Superior temporal gyrus (tissue), 1 donor: ENCODE measurements around the gene FOXJ3.

Experiments used
- DNase-seq: peaks from one replicate; pipeline ENCODE4 v3.0.0-alpha.2; 2016; ENCODE audit errors: extremely low spot score

Gene FOXJ3

DNA sequence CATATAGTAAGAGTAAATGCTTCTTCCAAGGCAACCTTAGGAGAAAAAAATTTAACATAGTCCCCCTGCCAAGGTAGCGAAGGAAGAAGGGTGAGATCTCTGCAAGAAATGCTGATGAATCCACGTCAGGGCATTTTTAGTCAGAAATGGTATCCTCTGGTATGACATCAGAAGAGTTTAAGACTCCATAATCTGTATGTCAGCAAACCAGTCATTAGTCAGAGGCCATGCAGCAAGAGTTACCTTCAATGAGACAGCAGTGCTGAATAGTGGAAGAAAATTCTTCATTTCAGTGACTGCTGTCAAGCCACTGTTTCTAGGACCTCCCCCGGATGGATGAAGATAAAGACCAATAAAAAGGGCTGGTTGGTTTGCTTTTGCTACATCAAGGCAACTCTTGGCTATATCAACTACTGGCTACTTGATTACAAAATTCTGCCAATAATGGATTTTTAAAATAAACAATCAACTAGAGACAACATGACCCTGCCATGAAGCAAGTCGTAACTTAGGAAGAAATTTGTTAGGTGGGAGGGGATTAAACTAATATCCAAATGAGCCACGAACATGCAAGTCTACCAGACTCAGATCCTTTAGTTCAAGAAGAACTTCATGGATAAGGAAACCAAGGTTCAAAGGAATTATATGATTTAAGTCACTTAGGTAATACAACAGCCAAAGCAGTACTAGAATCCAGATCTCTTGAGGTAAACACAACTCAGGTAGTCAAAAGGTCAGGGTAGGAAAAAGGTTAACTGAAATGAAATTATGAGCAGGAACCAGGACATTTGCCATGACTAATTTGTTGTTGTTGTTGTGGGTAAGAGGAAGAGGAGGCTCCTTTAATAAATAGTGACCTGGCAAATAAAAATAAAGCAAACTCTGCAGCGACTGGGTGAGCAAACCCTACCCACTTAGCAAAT lies 144.8 kb downstream of the FOXJ3 start:
- no peak for DNase-seq

DNA sequence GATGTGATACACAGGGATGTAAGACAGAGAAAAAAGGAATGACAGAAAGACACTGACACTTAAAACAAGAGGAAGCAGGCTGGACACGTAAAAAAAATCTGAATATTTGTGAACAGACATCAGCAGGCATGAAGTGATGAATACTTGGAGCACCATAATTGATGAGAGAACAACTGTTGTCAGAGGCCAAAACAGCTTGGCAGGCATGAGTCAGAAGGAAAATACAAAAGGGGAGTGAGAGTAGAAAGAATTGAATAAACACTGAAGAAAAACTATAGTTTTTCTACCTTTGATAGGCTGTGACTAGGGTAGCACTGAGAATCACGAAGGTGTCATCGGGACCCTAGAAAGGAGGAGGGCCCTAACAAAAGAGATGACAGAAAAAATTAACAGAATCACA lies 148.9 kb downstream of the FOXJ3 start:
- DNase-seq, result no peak

DNA sequence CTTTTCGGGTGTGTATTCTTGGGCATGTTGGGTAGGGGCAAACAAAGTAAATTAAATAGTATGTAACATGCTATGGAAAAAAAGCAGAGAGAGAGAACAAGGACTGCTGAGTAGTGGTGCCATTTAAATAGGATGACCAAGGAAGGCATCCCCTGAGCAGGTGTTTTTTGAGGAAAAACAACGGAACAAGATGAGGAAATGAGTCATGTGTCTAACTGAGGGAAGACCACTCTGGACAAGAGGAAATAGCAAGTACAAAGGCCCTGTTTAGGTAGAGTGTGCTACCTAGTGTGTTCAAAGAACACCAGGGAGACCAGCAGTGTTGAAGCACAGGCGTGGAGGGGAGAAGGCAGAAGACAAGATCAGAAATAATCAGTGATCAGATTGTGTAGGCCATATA lies 150.4 kb downstream of the FOXJ3 start:
- no peak for DNase-seq

DNA sequence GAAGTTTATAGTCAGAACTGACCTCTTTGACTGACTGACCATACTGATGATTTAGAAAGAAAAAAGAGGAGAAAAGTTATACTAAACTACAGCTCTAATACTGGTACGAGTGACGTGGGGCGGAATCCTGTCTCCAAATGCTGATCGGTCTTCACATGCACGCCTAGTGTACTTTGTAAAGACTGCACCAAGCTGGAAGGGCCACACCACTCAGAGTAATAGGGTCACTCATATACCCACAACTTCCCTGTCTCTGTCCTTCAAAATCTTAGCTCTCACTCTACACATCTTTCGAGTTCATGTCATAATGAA lies 151.1 kb downstream of the FOXJ3 start:
- DNase-seq, result no peak

DNA sequence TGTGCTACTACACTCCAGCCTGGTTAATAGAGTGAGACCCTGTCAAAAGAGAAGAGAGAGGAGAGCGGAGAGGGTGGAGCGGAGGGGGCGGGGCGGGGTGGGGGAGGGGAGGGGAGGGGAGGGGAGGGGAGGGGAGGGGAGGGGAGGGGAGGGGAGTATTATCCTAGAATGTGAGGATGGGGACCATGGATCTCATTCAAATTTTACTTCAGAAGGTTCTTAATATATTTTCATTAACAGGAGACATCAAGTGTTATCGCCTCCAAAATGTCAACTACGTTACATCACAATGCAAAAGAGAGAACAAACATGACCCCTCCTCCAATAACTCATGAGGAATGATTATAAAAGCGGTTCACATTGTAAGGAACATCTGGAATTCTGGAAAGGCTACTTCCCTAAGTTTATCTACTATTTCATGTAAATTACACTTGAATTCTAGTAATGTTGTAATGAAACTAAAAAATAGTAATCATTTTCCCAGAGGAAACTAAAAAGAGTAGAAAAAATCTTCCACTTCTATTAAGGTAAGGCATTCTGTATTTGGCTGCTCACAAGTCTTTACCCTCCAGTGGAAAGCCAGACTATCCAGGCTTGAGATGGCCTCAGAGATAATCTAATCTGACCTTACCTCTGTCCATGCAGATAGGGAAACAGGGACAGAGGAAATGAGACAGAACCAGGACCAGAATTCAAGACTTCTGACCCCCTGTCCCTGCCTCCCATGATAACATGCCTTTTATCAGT lies 151.7 kb downstream of the FOXJ3 start:
- DNase-seq, result no peak

DNA sequence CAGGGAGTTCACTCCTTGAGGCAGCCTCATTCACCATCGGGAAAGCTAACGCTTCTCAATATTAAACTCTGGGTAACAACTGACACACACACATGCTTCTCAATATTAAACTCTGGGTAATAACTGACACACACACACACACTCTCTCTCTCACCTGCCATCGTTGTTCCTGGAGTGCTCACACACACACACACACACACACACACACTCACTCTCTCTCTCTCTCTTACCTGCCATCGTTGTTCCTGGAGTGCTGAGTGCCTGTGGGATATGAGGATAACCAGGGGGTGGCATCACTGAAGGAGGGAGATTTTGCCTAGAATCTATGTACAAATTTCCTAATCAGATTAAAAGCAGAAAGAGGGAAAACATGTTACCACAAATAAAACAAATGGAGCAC lies 153.3 kb downstream of the FOXJ3 start:
- no peak for DNase-seq

DNA sequence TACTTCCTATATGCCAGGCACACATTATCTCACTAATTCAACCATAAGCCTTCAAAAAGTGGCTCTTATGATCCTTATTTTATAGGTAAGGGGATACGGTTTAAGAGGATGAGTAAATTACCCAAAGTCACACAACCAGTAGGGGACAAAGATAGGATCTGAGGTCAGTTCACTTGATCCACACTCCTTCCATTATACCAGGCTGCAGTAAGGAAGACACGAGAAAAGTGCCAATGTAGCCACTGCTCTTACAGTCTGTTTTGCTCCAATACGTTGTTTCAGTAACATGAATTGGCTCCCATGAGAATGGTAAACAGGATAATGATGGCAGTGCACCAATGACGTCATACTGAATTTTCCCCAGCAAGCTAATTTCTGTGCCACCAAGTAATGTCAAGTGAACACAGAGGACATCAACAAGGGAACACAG lies 155.1 kb downstream of the FOXJ3 start:
- DNase-seq, result no peak

DNA sequence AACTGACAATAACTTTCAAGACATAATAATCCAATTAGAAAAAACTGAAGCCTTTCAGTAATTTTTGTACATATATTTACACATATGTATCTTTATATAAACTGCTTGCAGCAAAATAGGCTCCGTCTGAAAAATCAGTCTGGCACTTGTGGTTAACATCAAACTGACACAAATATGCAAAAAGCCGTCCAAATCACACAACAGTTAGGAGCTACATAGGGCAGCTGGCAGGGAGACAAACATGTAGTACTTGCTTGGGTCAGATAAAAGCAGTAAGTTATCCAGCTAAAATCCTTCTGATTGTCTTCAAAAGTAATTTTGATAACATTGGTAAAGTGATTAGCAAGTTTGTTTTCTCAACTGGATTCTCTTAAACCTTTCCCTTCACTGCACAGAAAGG lies 155.8 kb downstream of the FOXJ3 start:
- no peak for DNase-seq

DNA sequence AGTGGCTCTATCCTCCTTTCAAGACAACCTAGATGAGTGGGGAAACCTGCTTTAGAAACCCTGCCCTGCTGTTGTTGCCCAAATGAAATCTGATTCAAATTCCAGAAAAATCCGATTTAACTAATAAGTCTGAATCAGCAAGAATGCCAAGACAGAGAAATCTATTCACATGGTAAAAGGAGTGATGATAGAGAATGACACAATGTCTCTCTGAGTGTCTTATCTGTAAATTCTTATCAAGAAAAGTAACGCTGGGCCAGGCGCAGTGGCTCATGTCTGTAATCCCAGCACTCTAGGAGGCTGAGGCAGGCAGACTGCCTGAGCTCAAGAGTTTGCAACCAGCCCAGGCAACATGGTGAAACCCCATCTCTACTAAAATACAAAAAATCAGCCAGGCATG lies 156.8 kb downstream of the FOXJ3 start:
- no peak for DNase-seq

DNA sequence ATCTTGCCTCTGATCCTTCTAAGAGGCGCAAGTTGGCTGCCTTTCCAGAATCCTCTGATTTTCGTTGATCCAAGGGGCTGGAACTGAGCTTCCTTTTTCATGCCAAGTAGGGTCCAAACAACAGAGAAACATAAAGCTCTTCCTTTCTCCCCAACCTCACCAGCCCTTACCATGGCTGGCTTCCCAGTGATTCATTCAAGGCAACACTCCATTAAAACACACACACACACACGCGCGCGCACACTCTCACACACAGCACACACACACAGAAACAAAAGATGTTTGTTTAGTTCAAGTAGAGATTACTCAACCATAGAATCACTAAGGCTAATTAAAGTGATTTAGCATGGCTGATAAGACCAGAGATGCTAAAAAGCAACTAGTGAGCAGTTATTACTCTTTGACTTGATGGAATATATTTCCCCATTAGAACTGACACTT lies 157.5 kb downstream of the FOXJ3 start:
- DNase-seq, result peak; percentile 73

DNA sequence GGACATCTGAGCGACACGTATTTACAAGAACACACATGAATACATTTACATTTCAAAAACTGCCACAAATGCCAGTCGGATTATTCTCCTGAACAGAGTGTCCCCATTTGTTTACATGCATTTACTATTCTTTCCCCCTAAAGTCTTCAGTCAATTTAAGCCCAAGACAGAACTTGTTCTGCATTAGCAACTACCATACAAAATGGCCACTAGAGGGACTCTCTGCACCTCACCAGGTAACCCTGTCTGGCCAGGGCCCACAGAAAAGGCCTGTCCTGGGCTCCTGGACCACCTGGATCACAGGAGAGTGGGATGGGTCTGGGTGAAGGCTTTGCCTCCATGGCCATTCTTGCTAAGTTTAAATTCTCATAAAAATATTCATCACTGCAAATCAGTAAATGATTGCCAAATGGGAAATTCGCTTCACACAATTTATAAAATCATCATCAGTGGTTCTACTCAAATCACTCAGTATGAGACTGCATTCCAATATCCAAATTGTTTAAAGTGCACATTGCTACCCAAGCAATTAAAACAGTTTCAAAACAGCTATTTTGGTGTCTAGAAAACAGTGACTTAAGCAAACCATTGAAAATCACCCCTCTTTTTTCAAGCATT lies 158.0 kb downstream of the FOXJ3 start:
- peak; percentile 83 for DNase-seq

DNA sequence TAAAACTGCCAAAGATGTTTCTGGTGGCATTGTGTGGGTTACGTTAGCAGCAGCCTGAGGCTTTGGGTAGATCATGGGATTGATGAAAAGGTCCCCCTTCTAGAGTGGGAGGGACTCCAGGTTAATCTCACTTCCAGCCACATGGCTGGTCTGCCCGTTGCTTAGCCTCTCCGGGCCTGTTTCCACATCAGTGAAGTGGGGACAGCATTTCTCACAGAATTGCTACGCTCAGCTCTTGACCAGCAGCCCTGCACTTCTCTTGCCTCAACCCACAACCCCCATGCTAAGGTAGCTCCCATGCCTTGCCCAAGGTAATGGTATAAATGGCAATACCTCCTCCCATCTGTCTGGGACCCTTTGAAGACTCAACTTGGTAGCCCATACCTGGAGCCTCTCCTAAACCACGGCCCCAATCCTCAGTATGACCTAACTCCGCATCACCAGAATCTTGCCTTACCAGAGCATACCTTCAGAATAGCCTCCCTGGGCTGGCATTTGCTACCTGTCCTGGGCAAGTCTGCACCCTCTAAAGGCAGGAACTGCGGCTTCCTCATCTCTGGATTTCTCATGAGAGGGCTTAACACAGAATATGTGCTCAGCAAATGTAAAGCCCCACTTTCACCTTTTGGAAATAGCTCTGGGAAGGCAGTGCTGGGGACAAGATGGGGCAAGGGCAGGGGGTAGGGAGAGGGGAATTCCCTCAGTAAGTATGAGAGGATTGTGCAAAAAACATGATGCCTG lies 159.6 kb downstream of the FOXJ3 start:
- no peak for DNase-seq

DNA sequence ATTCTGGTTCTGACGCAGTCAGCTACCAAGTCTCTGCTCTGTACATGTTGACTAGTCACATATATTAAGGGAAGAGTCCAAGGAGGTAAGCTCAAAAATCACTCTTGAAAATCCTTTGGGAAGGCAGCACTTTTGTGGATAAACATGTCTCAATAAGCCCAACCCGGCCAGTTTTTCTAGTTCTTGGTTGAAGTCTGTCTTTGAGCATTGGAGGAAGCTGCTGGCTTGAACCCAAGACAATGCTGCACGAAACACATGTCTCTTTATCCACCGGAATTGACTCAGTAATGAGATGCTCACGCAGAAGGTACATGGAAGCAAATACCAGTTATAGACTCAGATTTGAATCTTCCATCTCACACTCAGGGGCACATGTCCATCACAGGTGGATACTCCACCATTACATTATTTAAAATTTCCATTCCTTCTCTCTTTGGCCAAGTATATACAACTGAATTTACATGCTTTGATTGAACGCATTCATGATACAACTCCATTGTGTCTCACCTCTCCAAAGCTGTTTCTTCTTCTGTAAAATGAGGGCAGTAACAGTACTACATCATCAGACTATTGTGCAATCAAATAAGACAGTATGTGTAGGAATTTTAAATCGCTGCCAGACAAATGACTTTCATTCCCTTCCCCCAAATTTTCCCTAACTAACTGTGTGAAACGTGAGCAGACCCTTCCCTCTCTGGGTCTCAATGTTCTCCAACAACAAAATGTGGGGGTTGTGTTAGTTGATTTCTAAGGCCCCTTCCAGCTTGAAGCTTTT lies 160.9 kb downstream of the FOXJ3 start:
- peak; percentile 38 for DNase-seq

DNA sequence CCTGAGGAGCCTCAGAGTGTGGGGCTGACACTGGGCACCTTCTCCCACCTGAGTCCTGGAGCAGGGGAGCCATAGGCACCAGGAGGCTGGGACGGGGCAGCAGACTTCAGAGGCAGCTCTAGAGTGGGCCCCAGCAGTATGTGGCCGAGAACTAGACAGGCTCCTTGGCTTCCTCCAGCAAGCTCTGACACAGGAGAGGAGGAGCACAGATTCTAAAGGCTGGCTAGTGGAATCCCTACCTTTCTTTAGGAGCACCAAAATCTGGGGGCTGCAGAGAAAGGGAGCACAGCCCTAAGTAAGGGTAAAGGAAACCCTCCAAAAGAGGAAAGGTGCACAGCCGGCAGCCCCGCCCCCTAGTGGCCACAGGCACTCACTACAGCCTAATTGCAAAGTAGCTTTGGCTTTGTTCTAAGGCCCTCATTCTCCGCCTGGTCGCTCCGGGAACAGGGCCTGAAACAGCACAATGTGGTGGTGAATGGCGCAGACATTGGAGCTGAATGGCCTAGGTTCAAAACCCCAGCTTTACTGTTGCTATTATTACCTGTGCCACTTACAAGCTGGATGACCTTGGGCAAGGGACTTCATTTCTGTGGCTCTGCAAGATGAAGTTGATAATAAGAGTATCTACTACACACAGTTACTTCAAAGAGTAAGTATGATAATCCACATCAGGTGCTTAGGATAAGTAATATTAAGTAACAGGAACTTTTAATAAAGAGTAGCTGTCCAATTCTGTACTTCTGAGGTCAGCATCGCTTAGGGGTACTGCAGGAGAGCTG lies 161.7 kb downstream of the FOXJ3 start:
- DNase-seq, result peak; percentile 82

DNA sequence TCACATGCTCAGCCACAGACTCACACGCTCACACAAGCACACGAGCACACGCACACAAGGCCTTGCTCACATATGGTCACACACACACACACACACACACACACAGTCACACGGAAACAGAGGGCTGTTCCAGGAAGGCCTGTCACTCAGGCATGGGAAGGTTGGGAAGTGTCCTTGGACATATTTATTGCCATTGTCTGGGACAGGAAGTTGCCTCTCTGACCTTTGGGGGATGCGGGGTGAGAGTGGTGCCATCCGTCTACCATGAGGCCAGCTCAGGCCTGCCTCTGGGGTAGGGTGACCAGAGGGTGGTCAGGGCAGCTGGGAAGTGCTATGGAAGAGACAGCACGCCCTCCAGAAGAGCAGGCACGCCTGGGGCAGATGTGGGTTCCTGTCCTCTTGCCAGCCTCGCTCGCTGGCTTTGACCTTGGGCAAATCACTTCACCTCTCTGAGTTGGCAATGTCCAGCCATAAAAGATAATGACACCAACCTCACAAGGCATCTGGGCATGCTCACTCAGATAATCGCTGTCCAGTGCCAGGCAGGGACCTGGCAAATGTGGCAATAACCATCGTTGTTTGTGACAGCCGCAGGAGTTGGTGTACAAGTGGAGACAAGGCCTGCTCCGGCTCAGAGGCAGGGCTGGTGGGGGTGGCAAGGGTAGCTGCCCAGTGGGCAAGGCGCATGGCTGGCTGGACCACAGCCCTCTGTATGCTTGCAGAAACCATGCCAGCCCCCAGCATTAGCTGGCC lies 162.5 kb downstream of the FOXJ3 start:
- DNase-seq, result no peak

DNA sequence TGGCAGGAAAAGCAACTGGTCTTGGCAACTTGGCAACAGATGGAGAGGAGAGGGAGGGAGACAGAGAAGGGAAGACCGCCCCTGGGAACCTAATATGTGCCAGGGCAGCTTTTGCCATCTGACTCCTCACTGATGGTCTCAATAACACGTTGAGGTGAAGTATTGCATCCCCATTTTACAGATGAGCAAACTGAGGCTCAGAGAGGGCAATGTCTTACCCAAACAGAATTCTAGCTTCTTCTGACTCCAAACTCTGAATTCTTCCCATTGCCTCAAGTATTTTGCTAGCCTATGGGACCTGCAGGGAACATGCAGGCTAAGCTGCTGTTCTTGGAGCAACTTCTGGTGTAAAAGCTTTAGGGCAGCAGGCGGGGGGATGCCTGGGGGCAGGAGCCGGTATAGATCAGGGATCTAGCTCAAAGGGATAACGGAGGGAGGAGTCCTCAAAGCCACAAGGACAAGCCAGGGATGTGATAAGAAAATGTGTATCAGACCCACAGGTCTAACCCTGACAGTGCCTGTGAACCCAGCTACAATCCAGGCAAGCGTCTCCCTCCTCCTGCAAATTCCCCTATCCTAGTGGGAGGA lies 163.3 kb downstream of the FOXJ3 start:
- DNase-seq, result no peak

DNA sequence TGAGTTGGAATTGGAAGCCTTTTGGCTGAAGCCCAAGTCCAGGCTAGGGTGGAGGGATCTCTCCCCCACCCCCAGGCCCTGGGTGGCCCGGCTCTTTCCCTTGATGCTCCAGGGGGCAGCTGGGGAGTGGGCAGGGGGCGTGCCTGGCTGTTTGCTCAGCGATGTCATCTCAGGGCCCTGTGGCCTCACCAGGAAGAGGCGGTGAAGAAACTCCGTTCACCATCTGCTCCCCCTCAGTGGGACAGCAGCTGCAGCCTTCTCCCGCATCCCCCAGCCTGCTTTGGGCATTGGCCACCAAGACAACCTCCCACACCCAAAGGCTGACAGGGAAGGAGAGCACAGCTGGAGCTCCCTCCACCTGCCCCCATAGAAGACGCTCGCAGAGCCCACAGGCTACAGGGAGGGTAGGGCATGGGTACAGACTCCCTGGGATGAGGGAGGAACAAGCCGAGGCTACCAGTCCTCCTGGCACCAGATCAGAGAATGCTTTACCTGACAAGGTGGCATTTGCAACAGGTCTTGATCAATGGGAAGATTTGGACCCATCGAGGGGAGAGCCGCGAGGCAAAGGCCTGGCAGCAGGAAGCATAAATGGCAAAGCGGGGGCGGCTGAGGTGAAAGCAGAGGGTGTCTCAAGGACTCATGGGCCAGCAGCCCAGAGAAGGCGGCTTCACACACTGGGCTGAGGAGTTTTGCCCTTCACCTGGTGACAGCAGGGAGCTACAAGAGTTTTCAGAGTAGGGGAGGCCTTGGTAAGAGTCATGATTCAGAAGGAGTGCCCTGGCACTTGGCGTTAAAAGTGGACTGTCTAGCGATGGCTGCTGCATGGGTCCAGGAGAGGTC lies 164.0 kb downstream of the FOXJ3 start:
- DNase-seq, result no peak

DNA sequence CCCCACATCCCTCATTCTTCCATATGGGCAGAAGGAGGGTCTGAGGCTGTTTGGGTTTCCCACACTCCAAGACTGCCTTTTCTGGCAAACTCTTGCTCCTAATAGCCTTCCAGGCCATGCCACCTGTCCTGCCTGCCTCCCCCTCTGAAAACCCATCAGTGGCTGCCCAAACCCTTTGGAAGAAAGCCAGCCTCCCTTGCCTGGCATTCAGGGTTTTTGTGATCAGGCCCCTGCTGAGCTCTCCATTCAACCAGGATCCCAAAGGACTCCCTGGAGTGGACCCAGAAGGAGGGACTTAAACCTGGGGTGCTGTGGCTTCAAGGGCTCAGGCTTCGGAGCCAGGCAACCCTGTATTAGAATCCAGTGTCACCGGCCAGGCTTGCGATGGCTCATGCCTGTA lies 166.3 kb downstream of the FOXJ3 start:
- DNase-seq, result no peak

DNA sequence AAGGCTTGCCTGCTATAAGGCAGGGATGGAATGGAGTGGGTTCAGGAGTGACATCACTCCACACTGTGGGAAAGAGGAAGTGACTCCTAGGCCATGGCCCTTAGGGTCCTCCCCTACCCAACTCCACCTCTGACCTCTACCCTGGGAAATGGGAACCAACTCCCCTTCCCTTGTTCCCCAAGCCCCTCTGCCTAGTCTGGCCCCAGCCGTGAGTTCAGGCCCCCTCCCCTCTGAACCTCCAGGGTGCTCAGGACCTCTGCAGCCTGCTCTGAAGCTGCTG lies 166.7 kb downstream of the FOXJ3 start:
- DNase-seq, result no peak
